K562 (cell line): ENCODE measurements around the gene ATP5F1D. TPM values are rescaled to one million over a fixed set of nuclear protein-coding genes. Genes with fewer than 3 reads are reported as not detected.

Source experiments
- ZNF174 ChIP-seq: fragments of 250-450 bp; sonication (Bioruptor Pico); IDR thresholded peaks from 2 replicates; pipeline ENCODE4 v1.4.0; 2020; ENCODE audit warnings: mild to moderate bottlenecking
- polyA plus RNA-seq, 8 experiments: library from polyadenylated mRNA; depleted of rRNA in 4 of 8; stranded (reverse) in 5 of 8; unstranded in 3 of 8; fragments of >200 nt; fragmentation: Nextera tagmentation in 2 of 8; fragmentation: Illumina TruSeq in 1 of 8; extraction: Ambion mirVana in 2 of 8; extraction: Trizol in 1 of 8; gene quantifications; 2 replicates each; pipeline versions ENCODE4 v1.2.1 to v1.2.3, GENCODE V29; 2011 to 2014; ENCODE audit warnings: inconsistent platforms in 1 of 8, missing spikeins in 1 of 8
- total RNA-seq, 7 experiments: library from RNA; depleted of rRNA in 6 of 7; stranded (reverse); fragments of >200 nt in 6 of 7; fragmentation: Illumina TruSeq in 2 of 7; extraction: Trizol in 2 of 7; gene quantifications; 2 replicates each; pipeline versions ENCODE4 v1.2.1 to v1.2.3, GENCODE V29; 2011 to 2021; ENCODE audit warnings: low replicate concordance in 1 of 7
- TF ChIP-seq, protein P1 (sequence below), 2 experiments: fragments of 450-650 bp in 1 of 2; sonication (generic) in 1 of 2; formaldehyde crosslinking in 1 of 2; IDR thresholded peaks; 2 replicates each; pipeline versions ENCODE4 v1.7.1 to v1.9.0; 2016 to 2022; ENCODE audit warnings: inconsistent platforms in 1 of 2, mild to moderate bottlenecking in 1 of 2, missing genetic modification reagents in 1 of 2

ATP5F1D gene
- total and polyA plus RNA-seq, 9 of the 15 experiments (the other 6 are each of a cell fraction or from before 2014, with no cell fraction given): 3.9 to 409 (median 36.8) TPM

DNA sequence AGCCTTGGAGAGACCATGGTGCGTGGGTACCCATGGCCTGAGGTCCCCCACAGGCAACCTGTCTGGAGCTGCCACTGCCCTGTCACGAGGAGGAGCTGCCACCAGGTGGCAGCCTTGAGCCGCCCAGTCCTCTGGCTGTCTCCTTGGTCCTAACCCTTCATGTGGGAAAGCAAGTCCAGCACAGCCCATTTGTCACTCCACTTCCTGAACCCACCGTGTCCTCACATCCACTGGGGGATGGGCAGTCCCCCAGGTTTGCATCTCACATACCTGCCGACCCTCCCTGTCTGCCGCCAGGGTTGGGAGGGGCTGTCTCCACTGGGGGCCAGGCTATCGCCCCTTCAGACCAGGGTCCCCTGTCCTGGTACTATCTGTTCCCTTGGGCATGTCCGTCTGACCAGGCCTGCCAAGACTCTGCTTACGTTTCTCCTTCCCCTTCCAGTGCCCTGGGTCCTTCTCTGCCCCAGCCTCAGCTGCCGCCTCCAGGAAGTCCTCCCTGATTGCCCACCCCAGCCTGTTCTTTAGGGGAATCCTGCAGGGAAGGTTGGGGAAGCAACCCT, 38.3 kb downstream of the ATP5F1D start (continued):
- TF ChIP-seq, protein P1, sequence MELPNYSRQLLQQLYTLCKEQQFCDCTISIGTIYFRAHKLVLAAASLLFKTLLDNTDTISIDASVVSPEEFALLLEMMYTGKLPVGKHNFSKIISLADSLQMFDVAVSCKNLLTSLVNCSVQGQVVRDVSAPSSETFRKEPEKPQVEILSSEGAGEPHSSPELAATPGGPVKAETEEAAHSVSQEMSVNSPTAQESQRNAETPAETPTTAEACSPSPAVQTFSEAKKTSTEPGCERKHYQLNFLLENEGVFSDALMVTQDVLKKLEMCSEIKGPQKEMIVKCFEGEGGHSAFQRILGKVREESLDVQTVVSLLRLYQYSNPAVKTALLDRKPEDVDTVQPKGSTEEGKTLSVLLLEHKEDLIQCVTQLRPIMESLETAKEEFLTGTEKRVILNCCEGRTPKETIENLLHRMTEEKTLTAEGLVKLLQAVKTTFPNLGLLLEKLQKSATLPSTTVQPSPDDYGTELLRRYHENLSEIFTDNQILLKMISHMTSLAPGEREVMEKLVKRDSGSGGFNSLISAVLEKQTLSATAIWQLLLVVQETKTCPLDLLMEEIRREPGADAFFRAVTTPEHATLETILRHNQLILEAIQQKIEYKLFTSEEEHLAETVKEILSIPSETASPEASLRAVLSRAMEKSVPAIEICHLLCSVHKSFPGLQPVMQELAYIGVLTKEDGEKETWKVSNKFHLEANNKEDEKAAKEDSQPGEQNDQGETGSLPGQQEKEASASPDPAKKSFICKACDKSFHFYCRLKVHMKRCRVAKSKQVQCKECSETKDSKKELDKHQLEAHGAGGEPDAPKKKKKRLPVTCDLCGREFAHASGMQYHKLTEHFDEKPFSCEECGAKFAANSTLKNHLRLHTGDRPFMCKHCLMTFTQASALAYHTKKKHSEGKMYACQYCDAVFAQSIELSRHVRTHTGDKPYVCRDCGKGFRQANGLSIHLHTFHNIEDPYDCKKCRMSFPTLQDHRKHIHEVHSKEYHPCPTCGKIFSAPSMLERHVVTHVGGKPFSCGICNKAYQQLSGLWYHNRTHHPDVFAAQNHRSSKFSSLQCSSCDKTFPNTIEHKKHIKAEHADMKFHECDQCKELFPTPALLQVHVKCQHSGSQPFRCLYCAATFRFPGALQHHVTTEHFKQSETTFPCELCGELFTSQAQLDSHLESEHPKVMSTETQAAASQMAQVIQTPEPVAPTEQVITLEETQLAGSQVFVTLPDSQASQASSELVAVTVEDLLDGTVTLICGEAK (IDR thresholded peaks at IDR 0.05): no peak
- TF ChIP-seq, protein P1 (CRISPR knock-in tag; IDR thresholded peaks at IDR 0.05): no peak
- no peak for TF ChIP-seq ZNF174 (CRISPR knock-in tag)
